Right lobe of liver (tissue), 6 donors: Measurements from ENCODE around the gene OCIAD1. TPM values are rescaled to one million over a fixed set of nuclear protein-coding genes. Genes with fewer than 3 reads are reported as not detected.
"Not testable (repeated sequence)": the region's sequence is repeated elsewhere in the genome, so short reads cannot be mapped to it uniquely, and the experiment has no call there.

Source experiments
- ATAC-seq, 4 donors: fragments of 200-7000 bp; cut with Tn5 transposase; one replicate each; pipeline ENCODE4 v1.9.1; 2020; ENCODE audit warnings: mild to moderate bottlenecking in 4 of 4, moderate library complexity in 4 of 4
- DNase-seq, 3 donors: peaks; one replicate each; pipeline ENCODE4 v3.0.0-alpha.2; 2020
- H3K27ac ChIP-seq, 3 donors: fragments of 200-600 bp; one replicate each; pipeline ENCODE4 v1.8.0; 2022
- H3K27me3 ChIP-seq, 2 donors: fragments of 200-600 bp; one replicate each; pipeline ENCODE4 v1.8.0; 2022
- H3K36me3 ChIP-seq, 4 donors: fragments of 200-600 bp; sonication (generic) in 1 of 4; one replicate each; pipeline versions ENCODE4 v1.5.1 to v1.8.0; 2017 to 2022; ENCODE audit warnings: control low read depth in 1 of 4
- H3K4me1 ChIP-seq, 4 donors: fragments of 200-600 bp; sonication (generic) in 1 of 4; one replicate each; pipeline versions ENCODE4 v1.5.1 to v1.8.0; 2017 to 2022; ENCODE audit warnings: control low read depth in 1 of 4
- H3K4me3 ChIP-seq, 3 donors: fragments of 200-600 bp; one replicate each; pipeline ENCODE4 v1.8.0; 2022
- H3K9me3 ChIP-seq, 4 donors: fragments of 200-600 bp; sonication (generic) in 1 of 4; one replicate each; pipeline versions ENCODE4 v1.5.1 to v1.8.0; 2017 to 2022; ENCODE audit warnings: control low read depth in 1 of 4
- CTCF ChIP-seq, 4 donors: fragments of 200-600 bp in 3 of 4; fragments of 450-650 bp in 1 of 4; IDR thresholded peaks; one replicate each; pipeline versions ENCODE4 v1.5.1 to v1.8.0; 2016 to 2022; ENCODE audit warnings: antibody characterized with exemption in 4 of 4, mild to moderate bottlenecking in 2 of 4
- POLR2A ChIP-seq: fragments of 450-650 bp; IDR thresholded peaks from one replicate; pipeline ENCODE4 v1.6.1; 2017; ENCODE audit warnings: antibody characterized with exemption, mild to moderate bottlenecking
- WGBS: methylation state at CpG from one replicate; pipeline ENCODE4 v1.1.6; 2018; ENCODE audit warnings: low coverage, low lambda C conversion rate; ENCODE audit not compliant: insufficient coverage; ENCODE audit errors: missing lambda C conversion rate; 5-methylcytosine and 5-hydroxymethylcytosine counted together
- intact Hi-C, 2 donors: fragments of 100-400 bp; cut with DNase I; formaldehyde crosslinking; loops; one replicate each; pipeline versions ENCODE4 v1.11.2 to v1.14.1; 2022
- total RNA-seq, 6 experiments: library from RNA; depleted of rRNA in 2 of 6; stranded (reverse); fragments of >200 nt in 2 of 6; fragmentation: NEBNext Ultra II Directional in 3 of 6; extraction: Animal tissue kit (Norgen Biotek cat#: 25700) in 3 of 6; gene quantifications; one replicate each; pipeline versions ENCODE4 v1.1.0 to v1.2.4, GENCODE V29; 2016 to 2023
- donor health status: DM: no; HTN: yes; CAD: no.
- donor health status: DM: no; HTN: no; CAD: no.
- donor health status: DM: no; HTN: no; CAD: no.
- donor health status: DM: no; HTN: yes; CAD: no.
- donor health status: DM: no; HTN: yes; CAD: no.

Gene OCIAD1
- total RNA-seq, 6 experiments from 2014 or later: 94.8 to 120 (median 108) TPM

GRCh38 chr4:48796191-48796926 is 34.5 kb upstream of the OCIAD1 start:
- Histone ChIP-seq H3K9me3 (no peaks in the 10 kb centered on the region), H3K4me1 (peaks cover 0 to 4% (median 1%) of the 10 kb centered on the region in 4 donors), H3K27ac (no peak overlapping the region), H3K27me3 (no peaks in the 10 kb centered on the region), H3K4me3 (no peak overlapping the region), H3K36me3 (no peaks in the 10 kb centered on the region)
- DNase-seq: no peak
- 97% methylated on average over 2 of the region's 2 CpGs for WGBS
- no peak for ATAC-seq
- TF ChIP-seq POLR2A: no peak
- no peak for TF ChIP-seq CTCF (IDR thresholded peaks at IDR 0.05)
- intact Hi-C loops: no loop called here

GRCh38 chr4:48796927-48797679 is 33.8 kb upstream of the OCIAD1 start:
- no peak for ATAC-seq
- H3K27ac ChIP-seq: no peak overlapping the region
- intact Hi-C loops: no loop called here
- no peak overlapping the region for H3K4me3 ChIP-seq
- H3K36me3 ChIP-seq: no peaks in the 10 kb centered on the region
- no peaks in the 10 kb centered on the region for H3K27me3 ChIP-seq
- 85% methylated on average over 1 of the region's 1 CpG for WGBS
- no peak for TF ChIP-seq CTCF (IDR thresholded peaks at IDR 0.05)
- no peak for TF ChIP-seq POLR2A
- H3K4me1 ChIP-seq: no peaks in the 10 kb centered on the region
- H3K9me3 ChIP-seq: no peaks in the 10 kb centered on the region
- DNase-seq: no peak

- ATAC-seq: no peak
- TF ChIP-seq POLR2A (no peak), CTCF (IDR thresholded peaks at IDR 0.05) (no peak)
- no peak overlapping the region for H3K27ac ChIP-seq
- H3K27me3 ChIP-seq: no peaks in the 10 kb centered on the region
- intact Hi-C loops: no loop called here
- no peaks in the 10 kb centered on the region for H3K36me3 ChIP-seq
- no peaks in the 10 kb centered on the region for H3K4me1 ChIP-seq
- WGBS: 55% methylated on average over 2 of the region's 2 CpGs
- no peak overlapping the region for H3K4me3 ChIP-seq
- no peaks in the 10 kb centered on the region for H3K9me3 ChIP-seq
- no peak for DNase-seq
Measured at GRCh38 chr4:48798117-48798516, 32.8 kb upstream of the OCIAD1 start.

GRCh38 chr4:48799157-48799556 is 31.7 kb upstream of the OCIAD1 start:
- DNase-seq: no peak
- ATAC-seq: no peak
- Histone ChIP-seq H3K4me1 (no peaks in the 10 kb centered on the region), H3K36me3 (no peaks in the 10 kb centered on the region), H3K9me3 (no peaks in the 10 kb centered on the region), H3K27me3 (no peaks in the 10 kb centered on the region), H3K4me3 (no peak overlapping the region), H3K27ac (no peak overlapping the region)
- WGBS: 65% methylated on average over 2 of the region's 2 CpGs
- TF ChIP-seq CTCF (IDR thresholded peaks at IDR 0.05) (no peak), POLR2A (no peak)
- intact Hi-C loops: no loop called here

GRCh38 chr4:48800155-48800554 is 30.7 kb upstream of the OCIAD1 start:
- H3K27ac ChIP-seq, H3K4me1 ChIP-seq, H3K4me3 ChIP-seq, ATAC-seq, H3K27me3 ChIP-seq, DNase-seq, intact Hi-C loops, H3K36me3 ChIP-seq, H3K9me3 ChIP-seq: not testable (repeated sequence)
- 84% methylated on average over 2 of the region's 2 CpGs for WGBS
